H9 (cell line): ENCODE results near the gene LILRA5. TPM values are rescaled to one million over a fixed set of nuclear protein-coding genes. Genes with fewer than 3 reads are reported as not detected.
"Not testable (repeated sequence)": the region's sequence is repeated elsewhere in the genome, so short reads cannot be mapped to it uniquely, and the experiment has no call there.

ENCODE experiments used
- DNase-seq: peaks from one replicate; pipeline ENCODE4 v3.0.0-alpha.2; 2017
- H2AFZ ChIP-seq: one replicate; pipeline ENCODE4 v1.6.1; 2013; ENCODE audit warnings: mild to moderate bottlenecking, low read length, control low read depth, moderate library complexity
- H2AK5ac ChIP-seq: 2 replicates; pipeline ENCODE4 v1.6.1; 2013; ENCODE audit warnings: low read length, control low read depth, mixed read lengths; ENCODE audit not compliant: insufficient read length
- H2BK120ac ChIP-seq: one replicate; pipeline ENCODE4 v1.6.1; 2013; ENCODE audit warnings: low read depth, mild to moderate bottlenecking, low read length, control low read depth, inconsistent platforms; ENCODE audit not compliant: poor library complexity, severe bottlenecking
- H2BK12ac ChIP-seq: 2 replicates; pipeline ENCODE4 v1.6.1; 2013; ENCODE audit warnings: low read length, control low read depth, mixed read lengths, low read depth; ENCODE audit not compliant: insufficient read length
- H2BK15ac ChIP-seq: 2 replicates; pipeline ENCODE4 v1.6.1; 2013; ENCODE audit warnings: low read depth, low read length, control low read depth
- H2BK20ac ChIP-seq: one replicate; pipeline ENCODE4 v1.6.1; 2013; ENCODE audit warnings: low read depth, mild to moderate bottlenecking, low read length, control low read depth, inconsistent platforms; ENCODE audit not compliant: poor library complexity, severe bottlenecking
- H2BK5ac ChIP-seq: 2 replicates; pipeline ENCODE4 v1.6.1; 2013; ENCODE audit warnings: low read length, control low read depth, mixed read lengths; ENCODE audit not compliant: insufficient read length
- H3K14ac ChIP-seq: 2 replicates; pipeline ENCODE4 v1.6.1; 2013; ENCODE audit warnings: low read length, control low read depth; ENCODE audit not compliant: insufficient read depth
- H3K18ac ChIP-seq: 2 replicates; pipeline ENCODE4 v1.6.1; 2013; ENCODE audit warnings: low read depth, mild to moderate bottlenecking, mixed read lengths, low read length, control low read depth; ENCODE audit not compliant: insufficient read length
- H3K23ac ChIP-seq: 2 replicates; pipeline ENCODE4 v1.6.1; 2013; ENCODE audit warnings: low read length, control low read depth, mixed read lengths, low read depth; ENCODE audit not compliant: insufficient read length
- H3K23me2 ChIP-seq: 2 replicates; pipeline ENCODE4 v1.6.1; 2013; ENCODE audit warnings: low read depth, mild to moderate bottlenecking, mixed read lengths, low read length, control low read depth; ENCODE audit not compliant: insufficient read length, poor library complexity, severe bottlenecking
- H3K27ac ChIP-seq: 2 replicates; pipeline ENCODE4 v1.5.1; 2013; ENCODE audit warnings: low read length, control low read depth, mixed read lengths, low read depth; ENCODE audit not compliant: insufficient read length
- H3K27me3 ChIP-seq: 2 replicates; pipeline ENCODE4 v1.6.1; 2013; ENCODE audit warnings: low read length, control low read depth, inconsistent platforms; ENCODE audit not compliant: insufficient read depth
- H3K4ac ChIP-seq: 2 replicates; pipeline ENCODE4 v1.6.1; 2013; ENCODE audit warnings: low read depth, mild to moderate bottlenecking, control low read depth, inconsistent platforms, low read length, moderate library complexity
- H3K4me1 ChIP-seq: 2 replicates; pipeline ENCODE4 v1.6.1; 2013; ENCODE audit warnings: low read length, control low read depth, inconsistent platforms; ENCODE audit not compliant: insufficient read depth
- H3K4me2 ChIP-seq: 2 replicates; pipeline ENCODE4 v1.6.1; 2013; ENCODE audit warnings: low read length, control low read depth, mixed read lengths; ENCODE audit not compliant: insufficient read length, insufficient read depth
- H3K56ac ChIP-seq: 2 replicates; pipeline ENCODE4 v1.6.1; 2013; ENCODE audit warnings: low read depth, mild to moderate bottlenecking, mixed read lengths, low read length, control low read depth; ENCODE audit not compliant: insufficient read length
- H3K79me1 ChIP-seq: 2 replicates; pipeline ENCODE4 v1.6.1; 2013; ENCODE audit warnings: low read depth, mild to moderate bottlenecking, moderate library complexity, low read length, control low read depth, inconsistent platforms; ENCODE audit not compliant: insufficient read depth, poor library complexity, severe bottlenecking
- H3K79me2 ChIP-seq: 2 replicates; pipeline ENCODE4 v1.6.1; 2013; ENCODE audit warnings: low read length, control low read depth, inconsistent platforms; ENCODE audit not compliant: insufficient read depth
- H3K9ac ChIP-seq: 2 replicates; pipeline ENCODE4 v1.6.1; 2013; ENCODE audit warnings: low read length, control low read depth, mixed read lengths; ENCODE audit not compliant: insufficient read length; ENCODE audit errors: extremely low read depth
- H3K9me3 ChIP-seq: one replicate; pipeline ENCODE4 v1.6.1; 2013; ENCODE audit warnings: low read depth, low read length, inconsistent platforms; ENCODE audit not compliant: control insufficient read depth
- H3T11ph ChIP-seq: one replicate; pipeline ENCODE4 v1.6.1; 2013; ENCODE audit warnings: mild to moderate bottlenecking, low read length, control low read depth, inconsistent platforms
- H4K20me1 ChIP-seq: one replicate; pipeline ENCODE4 v1.6.1; 2013; ENCODE audit not compliant: control insufficient read depth, insufficient read length, insufficient read depth
- H4K5ac ChIP-seq: 2 replicates; pipeline ENCODE4 v1.6.1; 2013; ENCODE audit warnings: low read depth, mild to moderate bottlenecking, mixed read lengths, low read length, control low read depth; ENCODE audit not compliant: insufficient read length
- H4K8ac ChIP-seq: replicated peaks from 2 replicates; pipeline ENCODE4 v1.6.1; 2013; ENCODE audit warnings: low read length, control low read depth, mixed read lengths, low read depth; ENCODE audit not compliant: insufficient read length
- H4K91ac ChIP-seq: 2 replicates; pipeline ENCODE4 v1.6.1; 2013; ENCODE audit warnings: low read depth, mild to moderate bottlenecking, moderate library complexity, mixed read lengths, low read length, control low read depth; ENCODE audit not compliant: insufficient read length
- H3K27ac Mint-ChIP-seq, 3 experiments: 2 replicates in 2 of 3; 3 replicates in 1 of 3; pipeline ENCODE4 v1.8.0; 2020 to 2021; ENCODE audit warnings: mixed read lengths in 3 of 3, mild to moderate bottlenecking in 1 of 3, moderate library complexity in 1 of 3
- H3K27me3 Mint-ChIP-seq: 2 replicates; pipeline ENCODE4 v1.8.0; 2021; ENCODE audit warnings: low read depth, mild to moderate bottlenecking, moderate library complexity, mixed read lengths
- H3K36me3 Mint-ChIP-seq, 3 experiments: 2 replicates in 2 of 3; 3 replicates in 1 of 3; pipeline ENCODE4 v1.8.0; 2020 to 2021; ENCODE audit warnings: low read depth in 3 of 3, mixed read lengths in 3 of 3; ENCODE audit not compliant: insufficient read depth in 1 of 3
- H3K4me1 Mint-ChIP-seq, 2 experiments: 2 replicates each; pipeline ENCODE4 v1.8.0; 2020; ENCODE audit warnings: mixed read lengths in 2 of 2
- H3K4me3 Mint-ChIP-seq, 2 experiments: 2 replicates in 1 of 2; 3 replicates in 1 of 2; pipeline ENCODE4 v1.8.0; 2020 to 2021; ENCODE audit warnings: mild to moderate bottlenecking in 2 of 2, mixed read lengths in 2 of 2, moderate library complexity in 1 of 2
- H3K9me3 Mint-ChIP-seq, 2 experiments: 2 replicates in 1 of 2; 3 replicates in 1 of 2; pipeline ENCODE4 v1.8.0; 2020; ENCODE audit warnings: mild to moderate bottlenecking in 2 of 2, mixed read lengths in 2 of 2, moderate library complexity in 1 of 2
- WGBS: extraction: QIAGEN DNeasy Blood & Tissue Kit; methylation state at CpG from one replicate; pipeline ENCODE4 v1.1.7; 2013; ENCODE audit warnings: missing lambda C conversion rate, low lambda C conversion rate, mixed read lengths; ENCODE audit not compliant: insufficient read length; ENCODE audit errors: extremely low coverage; 5-methylcytosine and 5-hydroxymethylcytosine counted together
- total RNA-seq: library from RNA; stranded (reverse); gene quantifications from 2 replicates; pipeline ENCODE4 v1.2.1, GENCODE V29; 2021

LILRA5 gene
- total RNA-seq, 1 experiment from 2014 or later: not detected

- H2BK20ac ChIP-seq, H3K27ac ChIP-seq, H3K27ac Mint-ChIP-seq, H3K4me1 Mint-ChIP-seq, H3K9me3 ChIP-seq, H3K14ac ChIP-seq, H3K79me1 ChIP-seq, H4K20me1 ChIP-seq, H3K23ac ChIP-seq, H2AFZ ChIP-seq, H3T11ph ChIP-seq, H3K4me3 Mint-ChIP-seq, H2BK120ac ChIP-seq, H4K8ac ChIP-seq, H4K5ac ChIP-seq, H3K18ac ChIP-seq, H2BK12ac ChIP-seq, H3K79me2 ChIP-seq, H3K9ac ChIP-seq, H2AK5ac ChIP-seq, H3K23me2 ChIP-seq, H2BK15ac ChIP-seq, DNase-seq, H2BK5ac ChIP-seq, H4K91ac ChIP-seq, H3K4me2 ChIP-seq, H3K56ac ChIP-seq, H3K4ac ChIP-seq, H3K27me3 ChIP-seq, H3K36me3 Mint-ChIP-seq, H3K4me1 ChIP-seq: not testable (repeated sequence)
- no CpG with 5 or more reads among the region's 13 CpGs for WGBS
- H3K27me3 Mint-ChIP-seq: peaks cover 50% of the 10 kb centered on the region
- H3K9me3 Mint-ChIP-seq: peaks cover 0 to 47% of the 10 kb centered on the region in 2 experiments; a peak in 2 of 5 replicates
Measured at GRCh38 chr19:54278056-54278455, 34.9 kb downstream of the LILRA5 start.

- not testable (repeated sequence) for H2BK120ac ChIP-seq, H3K4me3 Mint-ChIP-seq, H4K8ac ChIP-seq, H3K23me2 ChIP-seq, H3K4me2 ChIP-seq, H4K91ac ChIP-seq, H3K79me2 ChIP-seq, H3K79me1 ChIP-seq, H3K9me3 ChIP-seq, H3K27me3 ChIP-seq, H2BK12ac ChIP-seq, H3T11ph ChIP-seq, H3K4me1 ChIP-seq, H3K4me1 Mint-ChIP-seq, H2BK15ac ChIP-seq, H4K5ac ChIP-seq, H3K27ac Mint-ChIP-seq, H2AFZ ChIP-seq, H3K23ac ChIP-seq, H2AK5ac ChIP-seq, H4K20me1 ChIP-seq, H2BK5ac ChIP-seq, H3K18ac ChIP-seq, DNase-seq, H2BK20ac ChIP-seq, H3K14ac ChIP-seq, H3K27ac ChIP-seq, H3K4ac ChIP-seq, H3K56ac ChIP-seq, H3K9ac ChIP-seq, H3K36me3 Mint-ChIP-seq
- Mint-ChIP-seq H3K27me3 (peaks cover 48% of the 10 kb centered on the region), H3K9me3 (peaks cover 0 to 44% of the 10 kb centered on the region in 2 experiments; a peak in 2 of 5 replicates)
- no CpG with 5 or more reads among the region's 15 CpGs for whole genome bisulfite sequencing
Measured at GRCh38 chr19:54277111-54277615, 35.8 kb downstream of the LILRA5 start.
